Cerebellar nuclear complex (tissue), 1 donor: ENCODE results near the gene FILIP1.
"Not testable (repeated sequence)": the region's sequence is repeated elsewhere in the genome, so short reads cannot be mapped to it uniquely, and the experiment has no call there.

Experiments used
- DNase-seq, 2 experiments: peaks; one replicate each; lab custom pipeline; 2025; lab: John Stamatoyannopoulos, UW

FILIP1 gene

GRCh38 chr6:75419980-75420379 is 73.6 kb downstream of the FILIP1 start:
- no peak for DNase-seq

GRCh38 chr6:75419416-75419815 is 74.2 kb downstream of the FILIP1 start:
- DNase-seq, result no peak

GRCh38 chr6:75418233-75418632 is 75.4 kb downstream of the FILIP1 start:
- DNase-seq, result no peak

GRCh38 chr6:75416443-75416842 is 77.2 kb downstream of the FILIP1 start:
- DNase-seq, result no peak

- no peak for DNase-seq
Measured at GRCh38 chr6:75415804-75416203, 77.8 kb downstream of the FILIP1 start.

GRCh38 chr6:75414445-75415021 is 79.1 kb downstream of the FILIP1 start:
- DNase-seq, result no peak

- no peak for DNase-seq
Measured at GRCh38 chr6:75412969-75413662, 80.5 kb downstream of the FILIP1 start.

GRCh38 chr6:75410564-75410963 is 83.0 kb downstream of the FILIP1 start:
- not testable (repeated sequence) for DNase-seq

- DNase-seq, result no peak
Measured at GRCh38 chr6:75409928-75410327, 83.7 kb downstream of the FILIP1 start.

GRCh38 chr6:75409286-75409685 is 84.3 kb downstream of the FILIP1 start:
- DNase-seq, result no peak

GRCh38 chr6:75403563-75404080 is 90.0 kb downstream of the FILIP1 start:
- no peak for DNase-seq

GRCh38 chr6:75402296-75402695 is 91.3 kb downstream of the FILIP1 start:
- DNase-seq, result no peak

GRCh38 chr6:75397656-75398465 is 95.7 kb downstream of the FILIP1 start:
- DNase-seq, result no peak

GRCh38 chr6:75397171-75397570 is 96.4 kb downstream of the FILIP1 start:
- DNase-seq, result no peak

GRCh38 chr6:75396005-75396800 is 97.4 kb downstream of the FILIP1 start:
- DNase-seq, result no peak

GRCh38 chr6:75393806-75394205 is 99.8 kb downstream of the FILIP1 start:
- DNase-seq, result no peak

GRCh38 chr6:75391276-75391675 is 102.3 kb downstream of the FILIP1 start:
- no peak for DNase-seq

GRCh38 chr6:75386050-75386770 is 107.4 kb downstream of the FILIP1 start:
- DNase-seq, result no peak

GRCh38 chr6:75384116-75384515 is 109.5 kb downstream of the FILIP1 start:
- DNase-seq, result no peak

- no peak for DNase-seq
Measured at GRCh38 chr6:75382634-75382900, 111.0 kb downstream of the FILIP1 start.

- no peak for DNase-seq
Measured at GRCh38 chr6:75381877-75382633, 111.5 kb downstream of the FILIP1 start.
